ENCODE results near the gene OLFM1. TPM values are rescaled to one million over a fixed set of nuclear protein-coding genes. Genes with fewer than 3 reads are reported as not detected.

Gene OLFM1
- total RNA-seq, 1 experiment from 2014 or later: 3.5 TPM

GRCh38 chr9:135053133-135053532, 34.3 kb upstream of the OLFM1 start:
- Histone ChIP-seq H3K4me1 (ENCODE audit: control insufficient read depth in 1 of 2, insufficient read depth in 2 of 2, low read length in 2 of 2) (no peaks in the 10 kb centered on the region), H3K9me3 (ENCODE audit: control insufficient read depth in 1 of 2, insufficient read depth in 1 of 2, low read depth in 1 of 2, low read length in 2 of 2) (no peaks in the 10 kb centered on the region), H3K79me2 (ENCODE audit: insufficient read depth, low read length) (no peaks in the 10 kb centered on the region), H2AFZ (ENCODE audit: low read depth, low read length, poor library complexity, severe bottlenecking) (no peak overlapping the region), H3K27me3 (ENCODE audit: insufficient read depth, low read length) (peaks cover 41% of the 10 kb centered on the region), H4K20me1 (ENCODE audit: insufficient read depth) (no peaks in the 10 kb centered on the region), H3K4me3 (replicated peaks in 1 of 2; ENCODE audit: low read depth in 1 of 2, low read length in 2 of 2) (no peak overlapping the region), H3K36me3 (ENCODE audit: control insufficient read depth in 1 of 2, insufficient read depth in 2 of 2, low read length in 2 of 2) (no peaks in the 10 kb centered on the region), H3K9me2 (ENCODE audit: insufficient read depth) (no peaks in the 10 kb centered on the region), H3K9ac (ENCODE audit: low read length) (no peak overlapping the region), H3K27ac (ENCODE audit: low read depth, low read length) (no peak overlapping the region), H3K4me2 (ENCODE audit: low read length) (no peak overlapping the region)
- TF ChIP-seq JUND (IDR thresholded peaks at IDR 0.05) (no peak), CEBPB (IDR thresholded peaks at IDR 0.05; ENCODE audit: low read depth) (no peak), EZH2phosphoT487 (IDR thresholded peaks at IDR 0.05; ENCODE audit: borderline replicate concordance) (no peak), ZNF274 (IDR thresholded peaks at IDR 0.05; ENCODE audit: low read depth, low read length) (no peak), EGR1 (IDR thresholded peaks at IDR 0.05; ENCODE audit: low read depth) (no peak), SIN3A (IDR thresholded peaks at IDR 0.05; ENCODE audit: low read depth) (no peak), EZH2 (IDR thresholded peaks at IDR 0.05) (no peak), ZBTB33 (IDR thresholded peaks at IDR 0.05; ENCODE audit: extremely low read depth, insufficient replicate concordance, low read length) (no peak)
- TF ChIP-seq, protein P1, sequence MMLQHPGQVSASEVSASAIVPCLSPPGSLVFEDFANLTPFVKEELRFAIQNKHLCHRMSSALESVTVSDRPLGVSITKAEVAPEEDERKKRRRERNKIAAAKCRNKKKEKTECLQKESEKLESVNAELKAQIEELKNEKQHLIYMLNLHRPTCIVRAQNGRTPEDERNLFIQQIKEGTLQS (IDR thresholded peaks at IDR 0.05): no peak
- BruUV-seq (replicated peaks): no TSS peak
- DNase-seq (ENCODE audit: low read depth, low spot score): no peak
- RAD21 ChIA-PET (ENCODE audit: low non-redundant PET in 1 of 2, low total read pairs in 2 of 2, uncharacterized antibody in 2 of 2, unreplicated experiment in 2 of 2): no interaction called here
- CTCF ChIA-PET: no interaction called here
- ATAC-seq: no peak
- POLR2A ChIA-PET: no interaction called here
- intact Hi-C loops (cut with micrococcal nuclease): no loop called here

DNA sequence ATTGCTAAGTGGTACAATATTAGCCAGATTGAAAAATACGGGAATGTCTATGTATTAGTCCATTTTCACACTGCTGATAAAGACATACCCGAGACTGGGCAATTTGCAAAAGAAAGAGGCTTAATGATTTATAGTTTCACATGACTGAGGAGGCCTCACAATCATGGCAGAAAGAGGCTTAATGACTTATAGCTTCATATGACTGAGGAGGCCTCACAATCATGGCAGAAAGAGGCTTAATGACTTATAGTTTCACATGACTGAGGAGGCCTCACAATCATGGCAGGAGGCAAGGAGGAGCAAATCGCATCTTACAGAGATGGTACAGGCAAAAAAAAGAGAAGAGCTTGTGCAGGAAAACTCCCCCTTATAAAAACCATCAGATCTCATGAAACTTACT, 32.3 kb upstream of the OLFM1 start:
- Histone ChIP-seq H3K9me3 (ENCODE audit: control insufficient read depth in 1 of 2, insufficient read depth in 1 of 2, low read depth in 1 of 2, low read length in 2 of 2) (no peaks in the 10 kb centered on the region), H3K4me1 (ENCODE audit: control insufficient read depth in 1 of 2, insufficient read depth in 2 of 2, low read length in 2 of 2) (no peaks in the 10 kb centered on the region), H3K79me2 (ENCODE audit: insufficient read depth, low read length) (no peaks in the 10 kb centered on the region), H3K4me3 (replicated peaks in 1 of 2; ENCODE audit: low read depth in 1 of 2, low read length in 2 of 2) (no peak overlapping the region), H3K27me3 (ENCODE audit: insufficient read depth, low read length) (peaks cover 52% of the 10 kb centered on the region), H3K36me3 (ENCODE audit: control insufficient read depth in 1 of 2, insufficient read depth in 2 of 2, low read length in 2 of 2) (no peaks in the 10 kb centered on the region), H3K27ac (ENCODE audit: low read depth, low read length) (no peak overlapping the region), H3K9me2 (ENCODE audit: insufficient read depth) (no peaks in the 10 kb centered on the region), H3K9ac (ENCODE audit: low read length) (no peak overlapping the region), H2AFZ (ENCODE audit: low read depth, low read length, poor library complexity, severe bottlenecking) (no peak overlapping the region), H3K4me2 (ENCODE audit: low read length) (no peak overlapping the region), H4K20me1 (ENCODE audit: insufficient read depth) (no peaks in the 10 kb centered on the region)
- intact Hi-C loops (cut with micrococcal nuclease): no loop called here
- no peak for DNase-seq (ENCODE audit: low read depth, low spot score)
- ATAC-seq: no peak
- RAD21 ChIA-PET (ENCODE audit: low non-redundant PET in 1 of 2, low total read pairs in 2 of 2, uncharacterized antibody in 2 of 2, unreplicated experiment in 2 of 2): no interaction called here
- POLR2A ChIA-PET: no interaction called here
- CTCF ChIA-PET: no interaction called here
- no TSS peak for BruUV-seq (replicated peaks)
- no peak for TF ChIP-seq YY1 (IDR thresholded peaks at IDR 0.05; ENCODE audit: extremely low read depth, insufficient replicate concordance, low read depth, low read length)
- no peak for TF ChIP-seq RAD21 (IDR thresholded peaks at IDR 0.05; ENCODE audit: low read depth)
- TF ChIP-seq MAX (IDR thresholded peaks at IDR 0.05): no peak
- no peak for TF ChIP-seq REST (IDR thresholded peaks at IDR 0.05; ENCODE audit: low read depth)
- TF ChIP-seq EGR1 (IDR thresholded peaks at IDR 0.05; ENCODE audit: low read depth): no peak
- TF ChIP-seq FOSL1 (IDR thresholded peaks at IDR 0.05; ENCODE audit: low read depth): no peak
- TF ChIP-seq ZNF274 (IDR thresholded peaks at IDR 0.05; ENCODE audit: low read depth, low read length): no peak
- TF ChIP-seq CBX3 (IDR thresholded peaks at IDR 0.05; ENCODE audit: low read depth): no peak
- TF ChIP-seq TCF7L2 (IDR thresholded peaks at IDR 0.05; ENCODE audit: borderline replicate concordance, extremely low read depth, insufficient read depth, insufficient read length): no peak
- no peak for TF ChIP-seq CEBPB (IDR thresholded peaks at IDR 0.05; ENCODE audit: low read depth)
- no peak for TF ChIP-seq POLR2A (IDR thresholded peaks at IDR 0.05; ENCODE audit: borderline replicate concordance, extremely low read depth, insufficient read depth, insufficient read length)
